ENCODE results near the gene CRYM.
"Not testable (repeated sequence)": the region's sequence is repeated elsewhere in the genome, so short reads cannot be mapped to it uniquely, and the experiment has no call there.

The CRYM gene

DNA sequence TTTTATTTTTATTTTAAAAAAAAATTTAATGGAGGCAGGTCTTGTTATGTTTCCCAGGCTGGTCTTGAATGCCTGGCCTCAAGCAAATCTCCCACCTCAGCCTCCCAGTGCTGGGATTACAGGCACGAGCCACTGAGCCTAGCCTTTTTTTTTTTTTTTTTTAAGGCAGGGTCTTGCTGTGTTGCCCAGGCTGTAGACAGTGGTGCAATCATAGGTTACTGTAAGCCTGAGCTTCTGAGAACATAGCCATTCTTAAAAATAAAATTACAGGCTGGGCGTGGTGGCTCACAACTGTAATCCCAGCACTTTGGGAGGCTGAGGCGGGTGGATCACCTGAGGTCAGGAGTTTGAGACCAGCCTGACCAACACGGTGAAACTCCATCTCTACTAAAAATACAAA lies 29.9 kb downstream of the CRYM start:
- H3K9ac ChIP-seq (ENCODE audit: low read length); H2BK5ac ChIP-seq (ENCODE audit: low read length); H3K79me2 ChIP-seq (ENCODE audit: control insufficient read depth, insufficient read depth, low read length); DNase-seq; H3K79me1 ChIP-seq (ENCODE audit: low read length); H3K4me2 ChIP-seq (ENCODE audit: low read length); H3K56ac ChIP-seq (ENCODE audit: low read length); H2AK5ac ChIP-seq (ENCODE audit: low read length); H3K4me1 ChIP-seq (ENCODE audit: control insufficient read depth, low read depth, low read length); H4K5ac ChIP-seq (ENCODE audit: low read length); H2BK120ac ChIP-seq (ENCODE audit: low read depth, low read length); H4K8ac ChIP-seq (ENCODE audit: low read depth, low read length); H3K27me3 ChIP-seq (ENCODE audit: insufficient read depth, low read length, poor library complexity); H3K36me3 ChIP-seq (ENCODE audit: control insufficient read depth, insufficient read depth, low read length); H3K27ac ChIP-seq (ENCODE audit: low read depth, low read length); H3K4ac ChIP-seq (ENCODE audit: low read depth, low read length); H2BK15ac ChIP-seq (replicated peaks; ENCODE audit: low read depth); H3K23ac ChIP-seq (ENCODE audit: low read length); H3K4me3 ChIP-seq (ENCODE audit: low read length); H3K18ac ChIP-seq (ENCODE audit: low read length): not testable (repeated sequence)
- WGBS (ENCODE audit: extremely low coverage, insufficient coverage, low lambda C conversion rate), result no CpG with 5 or more reads among the region's 4 CpGs

DNA sequence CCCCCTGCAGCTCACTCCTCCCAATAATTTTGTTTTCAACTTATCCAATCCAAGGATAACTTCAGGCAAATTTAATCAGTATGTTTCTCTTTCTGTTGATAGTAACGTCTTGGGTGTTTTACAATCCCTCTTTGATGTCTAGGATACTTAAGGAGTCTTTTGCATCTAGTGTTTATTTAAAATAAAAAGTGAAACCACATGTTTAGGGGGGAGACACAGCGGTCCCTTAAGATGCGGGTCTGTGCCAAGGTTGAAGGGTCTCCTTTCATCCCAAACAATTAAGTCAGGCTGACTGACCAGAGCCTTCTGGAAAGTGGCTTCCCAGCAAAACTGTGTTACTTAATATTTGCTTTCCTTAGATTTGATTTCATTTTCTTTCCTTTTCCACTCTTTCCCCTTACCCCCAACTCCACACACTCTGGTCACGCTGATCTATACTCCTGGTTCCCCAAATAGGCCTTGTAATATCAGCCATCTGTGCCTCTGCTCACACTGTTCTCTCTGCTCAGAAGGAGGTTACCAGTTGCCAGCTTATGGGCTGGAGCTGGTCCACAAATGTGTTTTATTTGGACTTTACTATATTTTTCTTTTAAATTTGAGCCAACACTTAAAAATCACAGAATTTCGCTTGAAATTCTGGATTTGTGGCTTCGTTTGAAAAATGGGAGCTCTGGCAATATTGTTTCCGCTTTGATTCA lies 33.4 kb downstream of the CRYM start:
- Histone ChIP-seq H3K4me2 (ENCODE audit: low read length) (no peak overlapping the region), H3K79me2 (ENCODE audit: control insufficient read depth, insufficient read depth, low read length) (no peaks in the 10 kb centered on the region), H3K27me3 (ENCODE audit: insufficient read depth, low read length, poor library complexity) (no peaks in the 10 kb centered on the region), H3K4ac (ENCODE audit: low read depth, low read length) (no peak overlapping the region), H3K79me1 (ENCODE audit: low read length) (no peaks in the 10 kb centered on the region), H2BK120ac (ENCODE audit: low read depth, low read length) (no peak overlapping the region), H2AK5ac (ENCODE audit: low read length) (no peak overlapping the region), H3K9ac (ENCODE audit: low read length) (no peak overlapping the region), H3K4me3 (ENCODE audit: low read length) (no peak overlapping the region), H3K36me3 (ENCODE audit: control insufficient read depth, insufficient read depth, low read length) (no peaks in the 10 kb centered on the region), H3K4me1 (ENCODE audit: control insufficient read depth, low read depth, low read length) (no peaks in the 10 kb centered on the region), H3K56ac (ENCODE audit: low read length) (no peak overlapping the region), H4K5ac (ENCODE audit: low read length) (no peak overlapping the region), H3K23ac (ENCODE audit: low read length) (no peak overlapping the region), H3K18ac (ENCODE audit: low read length) (no peak overlapping the region), H2BK5ac (ENCODE audit: low read length) (no peak overlapping the region), H4K8ac (ENCODE audit: low read depth, low read length) (no peak overlapping the region), H2BK15ac (replicated peaks; ENCODE audit: low read depth) (no peak overlapping the region), H3K27ac (ENCODE audit: low read depth, low read length) (no peak overlapping the region)
- no CpG with 5 or more reads among the region's 7 CpGs for WGBS (ENCODE audit: extremely low coverage, insufficient coverage, low lambda C conversion rate)
- DNase-seq, result no peak

DNA sequence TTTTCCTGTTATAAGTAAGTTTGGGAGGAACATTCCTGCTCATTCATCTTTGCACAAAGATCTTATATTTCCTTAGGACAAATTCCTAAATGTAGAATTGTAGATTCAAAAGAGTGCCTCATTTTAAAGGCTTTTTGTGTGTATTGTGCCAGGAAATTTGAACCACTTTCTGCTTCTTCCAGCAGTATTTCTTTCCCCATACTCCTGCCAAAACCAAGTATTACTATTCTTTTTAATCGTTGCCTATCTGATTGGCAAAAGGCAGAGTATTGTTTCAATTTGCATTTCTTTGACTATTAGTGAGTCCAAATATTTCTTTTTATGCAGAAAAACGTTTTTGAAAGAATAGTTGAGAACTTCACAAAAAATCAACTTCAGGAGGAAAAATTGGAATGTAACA lies 35.3 kb downstream of the CRYM start:
- Histone ChIP-seq H4K8ac (ENCODE audit: low read depth, low read length) (no peak overlapping the region), H2AK5ac (ENCODE audit: low read length) (no peak overlapping the region), H3K79me1 (ENCODE audit: low read length) (no peaks in the 10 kb centered on the region), H3K36me3 (ENCODE audit: control insufficient read depth, insufficient read depth, low read length) (no peaks in the 10 kb centered on the region), H3K18ac (ENCODE audit: low read length) (no peak overlapping the region), H3K79me2 (ENCODE audit: control insufficient read depth, insufficient read depth, low read length) (no peaks in the 10 kb centered on the region), H3K4me2 (ENCODE audit: low read length) (no peak overlapping the region), H2BK120ac (ENCODE audit: low read depth, low read length) (no peak overlapping the region), H3K27ac (ENCODE audit: low read depth, low read length) (no peak overlapping the region), H3K27me3 (ENCODE audit: insufficient read depth, low read length, poor library complexity) (no peaks in the 10 kb centered on the region), H3K56ac (ENCODE audit: low read length) (no peak overlapping the region), H4K5ac (ENCODE audit: low read length) (no peak overlapping the region), H3K4me3 (ENCODE audit: low read length) (no peak overlapping the region), H3K4ac (ENCODE audit: low read depth, low read length) (no peak overlapping the region), H3K9ac (ENCODE audit: low read length) (no peak overlapping the region), H2BK15ac (replicated peaks; ENCODE audit: low read depth) (no peak overlapping the region), H3K4me1 (ENCODE audit: control insufficient read depth, low read depth, low read length) (no peaks in the 10 kb centered on the region), H3K23ac (ENCODE audit: low read length) (no peak overlapping the region), H2BK5ac (ENCODE audit: low read length) (no peak overlapping the region)
- no peak for DNase-seq
- WGBS (ENCODE audit: extremely low coverage, insufficient coverage, low lambda C conversion rate), result no CpG with 5 or more reads among the region's 2 CpGs

DNA sequence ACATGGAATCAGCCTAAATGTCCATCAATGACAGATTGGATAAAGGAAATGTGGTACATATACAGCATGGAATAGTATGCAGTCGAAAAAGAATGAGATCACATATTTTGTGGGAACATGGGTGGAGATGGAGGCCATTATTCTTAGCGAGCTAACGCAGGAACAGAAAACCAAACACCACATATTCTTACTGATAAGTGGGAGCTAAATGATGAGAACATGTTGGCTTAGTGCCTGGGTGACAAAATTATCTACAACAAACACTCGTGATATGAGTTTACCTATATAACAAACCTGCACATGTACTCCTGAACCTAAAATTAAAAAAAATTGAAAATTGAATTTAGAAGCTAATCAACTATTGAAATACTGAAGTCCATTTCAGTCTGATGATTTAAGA lies 38.4 kb downstream of the CRYM start:
- Histone ChIP-seq H3K4ac (ENCODE audit: low read depth, low read length) (no peak overlapping the region), H3K79me1 (ENCODE audit: low read length) (no peaks in the 10 kb centered on the region), H3K4me1 (ENCODE audit: control insufficient read depth, low read depth, low read length) (no peaks in the 10 kb centered on the region), H2BK15ac (replicated peaks; ENCODE audit: low read depth) (no peak overlapping the region), H3K9ac (ENCODE audit: low read length) (no peak overlapping the region), H2AK5ac (ENCODE audit: low read length) (no peak overlapping the region), H2BK120ac (ENCODE audit: low read depth, low read length) (no peak overlapping the region), H3K4me3 (ENCODE audit: low read length) (no peak overlapping the region), H3K4me2 (ENCODE audit: low read length) (no peak overlapping the region), H3K56ac (ENCODE audit: low read length) (no peak overlapping the region), H4K5ac (ENCODE audit: low read length) (no peak overlapping the region), H3K36me3 (ENCODE audit: control insufficient read depth, insufficient read depth, low read length) (no peaks in the 10 kb centered on the region), H3K79me2 (ENCODE audit: control insufficient read depth, insufficient read depth, low read length) (no peaks in the 10 kb centered on the region), H3K27me3 (ENCODE audit: insufficient read depth, low read length, poor library complexity) (no peaks in the 10 kb centered on the region), H4K8ac (ENCODE audit: low read depth, low read length) (no peak overlapping the region), H2BK5ac (ENCODE audit: low read length) (no peak overlapping the region), H3K23ac (ENCODE audit: low read length) (no peak overlapping the region), H3K27ac (ENCODE audit: low read depth, low read length) (no peak overlapping the region), H3K18ac (ENCODE audit: low read length) (no peak overlapping the region)
- DNase-seq, result no peak
- no CpG with 5 or more reads among the region's 4 CpGs for WGBS (ENCODE audit: extremely low coverage, insufficient coverage, low lambda C conversion rate)

DNA sequence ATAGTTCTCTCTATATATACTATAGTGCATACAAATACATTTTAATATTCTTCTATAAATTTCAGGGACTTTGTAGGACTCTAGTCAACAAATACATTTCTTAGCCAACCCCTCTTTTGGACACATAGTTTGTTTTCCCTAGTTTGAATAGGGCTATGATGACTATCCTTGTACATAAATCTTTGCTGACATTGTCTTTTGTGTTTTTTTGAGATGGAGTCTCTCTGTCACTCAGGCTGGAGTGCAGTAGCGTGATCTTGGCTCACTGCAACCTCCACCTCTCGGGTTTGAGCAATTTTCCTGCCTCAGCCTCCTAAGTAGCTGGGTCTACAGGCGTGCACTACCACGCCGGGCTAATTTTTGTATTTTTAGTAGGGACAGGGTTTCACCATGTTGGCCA lies 41.3 kb downstream of the CRYM start:
- H3K27ac ChIP-seq (ENCODE audit: low read depth, low read length), result no peak overlapping the region
- H3K4me3 ChIP-seq (ENCODE audit: low read length), result no peak overlapping the region
- H3K23ac ChIP-seq (ENCODE audit: low read length), result no peak overlapping the region
- H3K4me1 ChIP-seq (ENCODE audit: control insufficient read depth, low read depth, low read length), result no peaks in the 10 kb centered on the region
- no peaks in the 10 kb centered on the region for H3K79me2 ChIP-seq (ENCODE audit: control insufficient read depth, insufficient read depth, low read length)
- H3K56ac ChIP-seq (ENCODE audit: low read length), result no peak overlapping the region
- H2BK5ac ChIP-seq (ENCODE audit: low read length), result no peak overlapping the region
- no peaks in the 10 kb centered on the region for H3K27me3 ChIP-seq (ENCODE audit: insufficient read depth, low read length, poor library complexity)
- H2BK120ac ChIP-seq (ENCODE audit: low read depth, low read length), result no peak overlapping the region
- no peak overlapping the region for H4K5ac ChIP-seq (ENCODE audit: low read length)
- H3K36me3 ChIP-seq (ENCODE audit: control insufficient read depth, insufficient read depth, low read length), result no peaks in the 10 kb centered on the region
- no peak overlapping the region for H2BK15ac ChIP-seq (replicated peaks; ENCODE audit: low read depth)
- no peak overlapping the region for H3K4ac ChIP-seq (ENCODE audit: low read depth, low read length)
- H3K79me1 ChIP-seq (ENCODE audit: low read length), result no peaks in the 10 kb centered on the region
- no peak overlapping the region for H3K9ac ChIP-seq (ENCODE audit: low read length)
- WGBS (ENCODE audit: extremely low coverage, insufficient coverage, low lambda C conversion rate), result no CpG with 5 or more reads among the region's 5 CpGs
- no peak overlapping the region for H3K18ac ChIP-seq (ENCODE audit: low read length)
- no peak overlapping the region for H2AK5ac ChIP-seq (ENCODE audit: low read length)
- DNase-seq, result no peak
- H3K4me2 ChIP-seq (ENCODE audit: low read length), result no peak overlapping the region
- no peak overlapping the region for H4K8ac ChIP-seq (ENCODE audit: low read depth, low read length)

DNA sequence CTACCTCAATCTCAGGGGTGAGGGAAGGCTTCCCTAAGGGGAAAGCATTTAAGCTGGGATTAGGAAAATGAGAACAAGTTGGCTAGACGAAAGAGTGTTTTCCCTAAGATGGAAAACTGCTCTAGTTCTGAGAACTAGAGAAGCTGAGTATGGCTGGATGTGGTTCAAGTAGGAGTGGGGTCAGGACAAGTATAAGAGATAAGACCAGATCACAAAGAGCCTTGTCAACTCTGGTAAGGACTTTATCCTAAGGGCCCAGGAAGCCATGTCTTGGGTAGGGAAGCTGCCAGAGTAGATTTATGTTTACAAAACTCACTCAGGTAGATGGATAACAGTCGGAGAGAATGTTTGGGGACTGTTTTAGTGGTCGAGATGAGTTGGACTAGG lies 42.9 kb downstream of the CRYM start:
- Histone ChIP-seq H3K27ac (ENCODE audit: low read depth, low read length) (no peak overlapping the region), H2BK120ac (ENCODE audit: low read depth, low read length) (no peak overlapping the region), H3K4me3 (ENCODE audit: low read length) (no peak overlapping the region), H3K18ac (ENCODE audit: low read length) (no peak overlapping the region), H4K8ac (ENCODE audit: low read depth, low read length) (no peak overlapping the region), H3K56ac (ENCODE audit: low read length) (no peak overlapping the region), H3K23ac (ENCODE audit: low read length) (no peak overlapping the region), H3K27me3 (ENCODE audit: insufficient read depth, low read length, poor library complexity) (no peaks in the 10 kb centered on the region), H3K79me2 (ENCODE audit: control insufficient read depth, insufficient read depth, low read length) (no peaks in the 10 kb centered on the region), H3K4me1 (ENCODE audit: control insufficient read depth, low read depth, low read length) (no peaks in the 10 kb centered on the region), H2BK15ac (replicated peaks; ENCODE audit: low read depth) (no peak overlapping the region), H3K4me2 (ENCODE audit: low read length) (no peak overlapping the region), H3K79me1 (ENCODE audit: low read length) (no peaks in the 10 kb centered on the region), H4K5ac (ENCODE audit: low read length) (no peak overlapping the region), H3K36me3 (ENCODE audit: control insufficient read depth, insufficient read depth, low read length) (no peaks in the 10 kb centered on the region), H2BK5ac (ENCODE audit: low read length) (no peak overlapping the region), H3K4ac (ENCODE audit: low read depth, low read length) (no peak overlapping the region), H2AK5ac (ENCODE audit: low read length) (no peak overlapping the region), H3K9ac (ENCODE audit: low read length) (no peak overlapping the region)
- 100% methylated on average over 1 of the region's 3 CpGs for WGBS (ENCODE audit: extremely low coverage, insufficient coverage, low lambda C conversion rate)
- no peak for DNase-seq
